Measurements from ENCODE around the gene OPCML. TPM values are rescaled to one million over a fixed set of nuclear protein-coding genes. Genes with fewer than 3 reads are reported as not detected.

OPCML gene
- total and polyA plus RNA-seq, 2 of the 13 experiments (the other 11 are each of a cell fraction or from before 2014, with no cell fraction given), result not detected

DNA sequence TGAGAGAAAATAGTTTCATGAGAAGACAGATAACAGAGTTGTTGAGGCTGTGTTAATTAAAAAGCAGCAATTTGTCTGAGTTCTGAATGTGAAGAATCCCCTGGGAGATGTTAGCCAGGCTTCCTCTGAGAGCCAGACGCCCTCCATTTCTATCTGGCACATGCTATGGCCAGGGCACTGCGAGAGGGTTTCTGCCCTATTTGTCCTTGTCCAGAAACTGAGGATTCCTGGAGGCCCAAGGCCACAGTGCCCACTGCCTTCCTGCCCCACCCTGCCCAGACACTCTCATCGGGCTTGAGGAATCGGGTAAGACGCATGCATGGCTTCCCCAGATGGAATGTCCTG is 484.6 kb downstream of the OPCML start (continued):
- TF ChIP-seq, protein P1, sequence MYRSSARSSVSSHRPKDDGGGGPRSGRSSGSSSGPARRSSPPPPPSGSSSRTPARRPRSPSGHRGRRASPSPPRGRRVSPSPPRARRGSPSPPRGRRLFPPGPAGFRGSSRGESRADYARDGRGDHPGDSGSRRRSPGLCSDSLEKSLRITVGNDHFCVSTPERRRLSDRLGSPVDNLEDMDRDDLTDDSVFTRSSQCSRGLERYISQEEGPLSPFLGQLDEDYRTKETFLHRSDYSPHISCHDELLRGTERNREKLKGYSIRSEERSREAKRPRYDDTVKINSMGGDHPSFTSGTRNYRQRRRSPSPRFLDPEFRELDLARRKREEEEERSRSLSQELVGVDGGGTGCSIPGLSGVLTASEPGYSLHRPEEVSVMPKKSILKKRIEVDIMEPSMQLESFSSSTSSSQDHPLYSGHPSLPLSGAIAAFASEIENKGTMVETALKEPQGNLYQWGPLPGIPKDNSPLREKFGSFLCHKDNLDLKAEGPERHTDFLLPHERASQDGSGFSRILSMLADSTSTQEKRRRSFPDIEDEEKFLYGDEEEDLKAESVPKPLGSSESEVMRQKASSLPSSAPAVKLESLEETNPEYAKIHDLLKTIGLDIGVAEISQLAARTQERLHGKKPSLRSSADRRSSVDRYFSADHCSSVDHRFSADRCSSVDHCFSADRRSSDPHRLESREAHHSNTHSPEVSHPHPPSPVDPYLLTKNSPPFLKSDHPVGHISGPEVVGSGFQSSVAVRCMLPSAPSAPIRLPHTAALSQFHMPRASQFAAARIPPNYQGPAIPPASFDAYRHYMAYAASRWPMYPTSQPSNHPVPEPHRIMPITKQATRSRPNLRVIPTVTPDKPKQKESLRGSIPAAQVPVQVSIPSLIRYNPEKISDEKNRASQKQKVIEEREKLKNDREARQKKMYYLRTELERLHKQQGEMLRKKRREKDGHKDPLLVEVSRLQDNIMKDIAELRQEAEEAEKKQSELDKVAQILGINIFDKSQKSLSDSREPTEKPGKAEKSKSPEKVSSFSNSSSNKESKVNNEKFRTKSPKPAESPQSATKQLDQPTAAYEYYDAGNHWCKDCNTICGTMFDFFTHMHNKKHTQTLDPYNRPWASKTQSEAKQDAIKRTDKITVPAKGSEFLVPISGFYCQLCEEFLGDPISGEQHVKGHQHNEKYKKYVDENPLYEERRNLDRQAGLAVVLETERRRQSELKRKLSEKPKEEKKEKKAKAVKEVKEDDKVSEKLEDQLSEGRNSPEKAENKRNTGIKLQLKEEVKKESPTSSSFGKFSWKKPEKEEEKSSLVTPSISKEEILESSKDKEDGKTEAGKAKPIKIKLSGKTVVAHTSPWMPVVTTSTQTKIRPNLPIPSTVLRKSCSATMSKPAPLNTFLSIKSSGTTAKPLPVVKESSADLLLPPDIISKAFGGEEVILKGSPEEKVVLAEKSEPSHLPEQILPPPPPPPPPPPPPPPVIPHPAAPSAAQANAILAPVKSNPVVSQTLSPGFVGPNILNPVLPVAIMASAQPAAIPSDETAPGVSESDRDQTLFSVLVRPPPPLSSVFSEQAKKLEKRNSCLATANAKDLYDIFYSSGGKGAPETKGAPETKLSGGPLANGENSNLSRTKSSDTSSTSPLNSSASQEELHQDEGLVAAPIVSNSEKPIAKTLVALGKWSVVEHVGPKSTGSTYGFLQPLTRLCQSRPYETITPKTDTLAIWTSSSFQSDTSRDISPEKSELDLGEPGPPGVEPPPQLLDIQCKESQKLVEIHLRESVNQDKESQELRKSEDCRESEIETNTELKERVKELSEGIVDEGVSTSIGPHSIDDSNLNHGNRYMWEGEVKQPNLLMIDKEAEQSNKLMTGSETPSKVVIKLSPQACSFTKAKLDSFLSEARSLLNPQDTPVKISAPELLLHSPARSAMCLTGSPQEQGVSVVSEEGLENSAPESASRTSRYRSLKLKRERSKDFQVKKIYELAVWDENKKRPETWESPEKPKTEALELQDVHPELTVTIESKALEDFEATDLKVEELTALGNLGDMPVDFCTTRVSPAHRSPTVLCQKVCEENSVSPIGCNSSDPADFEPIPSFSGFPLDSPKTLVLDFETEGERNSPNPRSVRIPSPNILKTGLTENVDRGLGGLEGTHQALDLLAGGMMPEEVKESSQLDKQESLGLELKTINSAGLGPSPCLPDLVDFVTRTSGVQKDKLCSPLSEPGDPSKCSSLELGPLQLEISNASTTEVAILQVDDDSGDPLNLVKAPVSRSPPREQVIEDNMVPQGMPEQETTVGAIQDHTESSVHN (CRISPR knock-in tag; IDR thresholded peaks at IDR 0.05), result no peak
- no peak for TF ChIP-seq KDM6A (CRISPR knock-in tag; IDR thresholded peaks at IDR 0.05; ENCODE audit: low read depth)
- no peak for TF ChIP-seq NKX3-1 (CRISPR knock-in tag; IDR thresholded peaks at IDR 0.05)
- no peak for TF ChIP-seq SALL2 (CRISPR knock-in tag; IDR thresholded peaks at IDR 0.05)
- TF ChIP-seq FOXO1 (CRISPR knock-in tag; IDR thresholded peaks at IDR 0.05), result no peak
- no peak for TF ChIP-seq AKAP8 (CRISPR knock-in tag; IDR thresholded peaks at IDR 0.05)
- no peak for TF ChIP-seq ZNF709 (CRISPR knock-in tag; IDR thresholded peaks at IDR 0.05)
- TF ChIP-seq, protein P2, sequence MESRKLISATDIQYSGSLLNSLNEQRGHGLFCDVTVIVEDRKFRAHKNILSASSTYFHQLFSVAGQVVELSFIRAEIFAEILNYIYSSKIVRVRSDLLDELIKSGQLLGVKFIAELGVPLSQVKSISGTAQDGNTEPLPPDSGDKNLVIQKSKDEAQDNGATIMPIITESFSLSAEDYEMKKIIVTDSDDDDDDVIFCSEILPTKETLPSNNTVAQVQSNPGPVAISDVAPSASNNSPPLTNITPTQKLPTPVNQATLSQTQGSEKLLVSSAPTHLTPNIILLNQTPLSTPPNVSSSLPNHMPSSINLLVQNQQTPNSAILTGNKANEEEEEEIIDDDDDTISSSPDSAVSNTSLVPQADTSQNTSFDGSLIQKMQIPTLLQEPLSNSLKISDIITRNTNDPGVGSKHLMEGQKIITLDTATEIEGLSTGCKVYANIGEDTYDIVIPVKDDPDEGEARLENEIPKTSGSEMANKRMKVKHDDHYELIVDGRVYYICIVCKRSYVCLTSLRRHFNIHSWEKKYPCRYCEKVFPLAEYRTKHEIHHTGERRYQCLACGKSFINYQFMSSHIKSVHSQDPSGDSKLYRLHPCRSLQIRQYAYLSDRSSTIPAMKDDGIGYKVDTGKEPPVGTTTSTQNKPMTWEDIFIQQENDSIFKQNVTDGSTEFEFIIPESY (CRISPR knock-in tag; IDR thresholded peaks at IDR 0.05), result no peak
- no peak for TF ChIP-seq ZNF713 (CRISPR knock-in tag; IDR thresholded peaks at IDR 0.05)
- no peak for TF ChIP-seq TCF7 (IDR thresholded peaks at IDR 0.05; ENCODE audit: low read depth)

Data from HepG2 (cell line).